Right kidney (tissue), 1 donor: Measurements from ENCODE around the gene CCT7.
"Not testable (repeated sequence)": the region's sequence is repeated elsewhere in the genome, so short reads cannot be mapped to it uniquely, and the experiment has no call there.

Experiments
- DNase-seq: peaks from one replicate; pipeline ENCODE4 v3.0.0-alpha.2; 2016

The CCT7 gene

GRCh38 chr2:73254343-73255006 lies 20.4 kb downstream of the CCT7 start:
- no peak for DNase-seq

GRCh38 chr2:73255007-73255644 lies 21.0 kb downstream of the CCT7 start:
- DNase-seq: no peak

- no peak for DNase-seq
Measured at GRCh38 chr2:73255907-73256617, 22.0 kb downstream of the CCT7 start.

DNA sequence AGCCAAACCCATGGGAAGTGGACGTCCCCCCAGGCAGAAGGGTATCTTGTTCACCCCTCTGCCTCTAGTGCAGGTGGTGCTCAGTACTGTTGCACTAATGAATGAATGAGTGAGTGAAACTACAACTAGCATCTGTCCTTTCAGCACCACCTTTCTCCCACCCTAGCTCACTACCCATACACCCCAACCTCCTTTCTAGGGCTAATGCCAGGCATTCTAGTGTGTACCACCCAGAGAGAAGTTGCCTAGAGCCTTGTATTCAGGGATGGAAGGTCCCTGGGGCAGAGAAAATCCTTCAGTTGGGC lies 22.5 kb downstream of the CCT7 start:
- DNase-seq: no peak

GRCh38 chr2:73257021-73257420 lies 22.9 kb downstream of the CCT7 start:
- no peak for DNase-seq

- no peak for DNase-seq
Measured at GRCh38 chr2:73257425-73258125, 23.5 kb downstream of the CCT7 start.

DNA sequence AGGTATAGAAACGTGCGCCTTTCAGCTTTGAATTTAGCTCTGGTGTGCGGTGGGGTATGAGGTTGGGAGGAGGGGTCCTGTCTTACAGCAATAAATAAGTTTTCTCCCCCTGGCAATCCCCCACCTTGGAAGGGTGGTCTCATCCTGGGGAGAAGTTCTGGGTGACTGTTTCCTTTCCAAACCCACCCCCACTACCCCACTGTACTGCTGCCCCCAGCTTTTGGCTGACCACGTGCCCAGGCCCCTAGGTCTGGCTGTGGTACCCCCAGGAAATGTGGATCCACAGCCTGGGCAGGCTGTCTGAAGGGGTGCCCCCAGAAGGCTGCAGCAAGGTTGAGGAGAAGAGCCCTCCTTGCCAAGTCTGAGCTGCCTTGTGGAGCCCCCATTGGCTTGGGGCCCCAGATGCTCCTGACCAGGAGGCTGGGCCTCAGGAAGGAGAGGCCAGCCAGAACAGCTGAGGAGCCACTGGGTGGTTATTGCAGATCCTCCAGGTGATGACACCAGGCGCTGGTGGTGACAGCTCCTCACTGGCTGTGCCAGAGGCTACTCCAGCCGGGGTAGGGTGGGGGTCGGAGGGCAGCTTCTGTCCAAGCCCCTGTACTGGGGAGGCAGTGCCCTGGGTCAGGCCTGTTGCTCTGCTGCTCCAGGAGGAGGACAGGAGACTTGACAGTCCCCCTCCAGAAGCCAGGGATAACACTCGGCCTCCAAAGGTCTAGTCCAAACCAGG lies 24.2 kb downstream of the CCT7 start:
- DNase-seq: no peak

DNA sequence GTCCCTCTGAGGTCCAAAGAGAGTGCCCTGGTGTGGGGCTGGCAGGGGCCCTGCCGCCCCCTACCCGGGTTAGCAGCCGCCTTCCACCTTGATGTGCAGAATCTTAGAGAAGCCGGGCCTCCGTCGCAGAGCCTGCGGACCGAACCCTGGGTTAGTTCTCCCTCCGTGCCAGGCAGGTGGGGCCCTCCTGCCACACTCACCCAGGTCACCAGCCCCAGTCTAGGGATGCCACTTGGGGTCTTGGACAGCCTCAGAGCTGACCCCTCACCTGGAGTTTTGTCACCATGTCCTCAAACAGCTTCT lies 24.8 kb downstream of the CCT7 start:
- no peak for DNase-seq

DNA sequence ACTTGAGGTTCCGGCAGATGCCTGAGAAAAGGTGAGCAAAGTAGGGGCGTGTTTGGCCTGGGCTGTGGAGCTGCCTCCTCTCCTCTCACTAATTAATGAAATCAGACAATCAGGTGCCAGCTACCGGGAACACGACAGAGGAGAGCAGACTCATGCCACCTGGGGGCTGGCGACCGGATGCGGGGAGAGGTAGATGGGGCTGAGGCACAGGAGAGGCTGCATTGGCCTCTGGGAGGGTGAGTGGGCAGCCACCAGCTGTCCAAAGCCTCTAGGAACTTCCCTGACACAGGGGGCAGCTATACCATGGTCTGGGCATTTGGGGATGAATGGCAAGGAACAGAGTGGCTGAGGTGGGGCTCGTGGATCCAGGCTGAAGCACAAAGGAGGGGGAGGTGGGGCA lies 25.2 kb downstream of the CCT7 start:
- no peak for DNase-seq

- DNase-seq: no peak
Measured at GRCh38 chr2:73259704-73260337, 25.7 kb downstream of the CCT7 start.

GRCh38 chr2:73260338-73260984 lies 26.4 kb downstream of the CCT7 start:
- DNase-seq: no peak

GRCh38 chr2:73262108-73262651 lies 28.1 kb downstream of the CCT7 start:
- DNase-seq: no peak

DNA sequence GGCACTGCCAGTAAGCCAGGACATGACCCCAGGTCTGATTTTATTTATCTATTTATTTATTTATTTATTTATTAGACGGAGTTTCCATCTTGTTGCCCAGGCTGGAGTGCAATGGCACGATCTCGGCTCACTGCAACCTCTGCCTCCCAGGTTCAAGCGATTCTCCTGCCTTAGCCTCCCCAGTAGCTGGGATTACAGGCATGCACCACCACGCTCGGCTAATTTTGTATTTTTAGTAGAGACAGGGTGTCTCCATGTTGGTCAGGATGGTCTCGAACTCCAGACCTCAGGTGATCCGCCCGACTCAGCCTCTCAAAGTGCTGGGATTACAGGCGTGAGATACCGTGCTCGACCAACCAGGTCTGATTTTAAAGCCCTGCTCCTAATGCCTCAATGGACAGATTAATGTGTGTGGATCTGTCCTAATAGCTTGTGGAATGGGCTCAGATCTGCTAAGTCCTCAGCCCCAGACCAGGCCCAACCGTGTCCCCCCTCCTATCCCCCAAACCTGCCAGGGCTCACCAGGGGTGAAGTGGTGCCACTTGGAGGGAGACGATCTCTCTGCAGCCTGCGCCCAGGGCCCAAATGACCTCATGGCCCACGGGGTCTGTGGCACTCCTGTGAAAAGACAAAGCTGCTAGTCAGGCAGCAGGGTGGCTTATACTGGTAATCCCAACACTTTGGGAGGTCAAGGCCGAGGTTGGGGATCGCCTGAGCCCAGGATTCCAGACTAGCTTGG lies 28.8 kb downstream of the CCT7 start:
- DNase-seq: not testable (repeated sequence)

- no peak for DNase-seq
Measured at GRCh38 chr2:73263540-73264331, 29.6 kb downstream of the CCT7 start.

DNA sequence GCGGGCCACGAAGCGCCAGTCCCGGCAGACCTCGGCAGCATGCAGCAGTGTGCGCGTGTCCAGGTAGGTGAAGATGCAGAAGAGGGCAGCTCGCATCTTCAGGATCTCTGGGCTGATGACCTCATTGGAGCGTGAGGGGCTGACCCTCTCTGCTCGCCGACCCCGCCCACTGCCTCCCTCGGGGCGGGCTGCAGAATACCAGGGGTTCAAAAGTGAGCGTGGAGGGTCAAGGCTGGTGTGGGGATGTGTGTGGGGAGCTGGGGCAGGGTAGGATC lies 30.2 kb downstream of the CCT7 start:
- DNase-seq: no peak

DNA sequence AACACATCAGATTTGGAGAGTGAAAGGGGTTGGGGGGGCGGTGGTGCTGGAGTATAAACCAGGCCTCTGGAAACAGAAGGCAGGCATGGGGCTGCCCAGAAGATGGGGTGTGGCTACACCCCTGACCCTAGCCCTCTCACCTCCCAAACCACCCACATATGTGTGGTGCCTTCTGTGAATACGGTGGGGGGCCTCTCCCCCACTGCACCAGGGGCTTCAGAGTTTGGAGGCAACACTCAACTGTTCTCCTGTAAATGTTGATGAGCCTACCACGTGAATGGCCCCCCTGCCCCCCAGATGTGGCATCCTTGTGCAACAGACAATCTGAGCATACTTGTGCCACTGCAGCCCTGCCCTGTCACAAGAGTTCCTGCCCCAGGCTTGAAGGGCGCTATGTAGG lies 30.7 kb downstream of the CCT7 start:
- no peak for DNase-seq

DNA sequence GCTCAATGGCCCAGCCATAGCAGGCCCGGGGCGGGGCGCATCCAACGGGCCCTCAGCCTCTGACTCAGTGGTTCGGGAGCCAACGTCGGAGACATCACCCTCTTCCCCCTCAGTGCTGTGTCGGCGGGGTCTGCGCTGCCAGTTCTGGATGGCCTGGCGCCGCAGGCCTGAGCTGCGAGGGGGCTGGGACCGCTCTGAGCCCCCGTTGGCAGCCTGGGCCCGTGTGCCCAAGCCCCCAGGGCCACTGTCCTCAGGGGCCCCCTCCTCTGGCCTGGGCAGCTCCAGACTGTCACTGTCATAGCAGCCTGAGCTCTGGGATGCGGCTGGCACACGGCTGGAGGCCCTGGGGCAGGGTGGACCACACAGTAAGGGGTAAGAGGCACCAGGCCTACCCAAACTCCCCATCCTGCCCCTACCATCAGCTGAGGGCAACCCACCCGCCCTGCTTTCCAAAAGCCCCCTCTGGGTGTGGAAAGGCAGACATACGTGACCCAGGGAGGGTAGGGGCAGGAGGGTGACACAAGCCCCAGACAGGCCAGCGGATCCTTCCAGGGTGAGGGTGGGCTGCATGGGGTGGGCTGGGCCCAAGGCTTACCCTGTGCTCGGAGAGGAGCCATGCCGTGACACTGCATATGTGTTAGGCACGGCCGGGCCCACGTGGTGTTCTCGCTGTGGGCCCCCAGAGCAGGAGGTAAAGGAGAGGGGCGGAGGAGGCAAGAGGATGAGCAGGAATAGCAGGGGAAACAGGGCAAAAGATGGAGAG lies 31.4 kb downstream of the CCT7 start:
- DNase-seq: no peak

DNA sequence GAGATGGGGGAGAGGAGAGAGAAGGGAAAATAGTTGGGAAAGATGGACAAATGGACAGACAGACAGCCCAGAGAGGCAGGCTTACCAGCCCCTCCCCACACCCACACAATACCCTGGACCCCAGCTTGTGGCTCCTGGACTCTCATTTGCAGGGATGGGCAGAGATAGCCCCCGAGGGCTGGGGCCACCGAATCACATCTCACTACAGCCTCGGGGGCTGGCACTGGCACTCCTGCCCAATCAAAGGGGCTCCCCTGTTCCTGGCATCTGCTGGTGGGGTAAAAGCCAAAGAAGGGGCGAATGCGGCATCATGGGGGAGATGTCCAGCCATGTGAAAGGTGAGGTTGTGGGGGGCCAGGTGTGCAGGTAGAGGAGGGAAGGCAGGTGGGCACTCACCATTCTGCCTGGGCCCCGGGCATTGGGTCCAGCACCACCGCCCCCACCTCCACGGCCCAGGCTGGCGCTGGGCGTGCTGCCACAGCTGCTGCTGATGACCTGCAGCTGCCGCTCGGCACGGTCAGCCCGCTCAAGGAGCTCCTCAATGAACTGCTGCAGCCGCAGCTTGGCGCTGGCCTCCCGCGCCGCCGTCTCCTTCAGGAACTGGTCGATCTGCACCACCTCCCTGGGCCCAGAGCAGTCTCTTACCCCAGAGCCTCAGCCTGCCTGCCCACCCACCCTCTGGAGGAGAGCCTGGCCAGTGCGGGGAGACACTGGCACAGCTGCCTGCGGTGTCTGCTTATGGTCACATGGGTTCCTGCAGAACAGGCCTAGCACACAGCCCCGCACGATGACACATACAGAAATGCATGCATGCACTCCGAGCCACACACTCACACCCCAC lies 32.2 kb downstream of the CCT7 start:
- no peak for DNase-seq
